C4-2B (cell line): ENCODE measurements around the gene TDRD3.

ENCODE experiments used
- ZFX ChIP-seq: fragments of 450-650 bp; IDR thresholded peaks from 2 replicates; pipeline ENCODE4 v1.6.1; 2017
- TF ChIP-seq, protein P1 (sequence below): fragments of 450-650 bp; conservative IDR thresholded peaks from 2 replicates; pipeline ENCODE4 v1.5.1; 2017; ENCODE audit warnings: mild to moderate bottlenecking

DNA sequence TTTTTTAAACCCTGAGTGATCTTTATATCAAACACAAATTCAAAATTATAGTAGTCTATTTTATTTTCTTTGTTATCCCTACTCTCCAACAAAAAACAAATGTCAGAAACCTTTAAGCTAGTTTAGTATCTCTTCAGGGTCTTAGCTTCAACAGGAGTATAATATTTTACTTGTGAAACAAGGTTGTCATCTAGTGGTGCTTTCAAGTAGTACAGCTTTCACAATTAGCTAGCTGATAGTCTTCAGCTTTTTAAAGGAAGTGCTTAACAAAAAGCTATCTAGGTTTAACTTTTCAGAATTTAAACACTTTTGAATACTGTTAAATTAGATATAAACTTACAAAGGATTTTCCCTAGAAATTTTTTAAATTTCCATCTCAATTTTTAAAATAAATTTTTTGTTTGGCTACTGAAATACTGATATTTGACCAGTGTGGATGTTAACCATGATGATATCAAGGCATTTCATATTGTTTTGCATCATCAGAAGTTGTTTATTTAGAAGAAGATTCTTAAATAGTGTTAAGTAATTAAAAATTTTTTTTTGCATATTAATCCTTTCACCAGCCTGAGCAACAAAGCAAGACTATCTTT lies 34.2 kb downstream of the TDRD3 start:
- TF ChIP-seq, protein P1, sequence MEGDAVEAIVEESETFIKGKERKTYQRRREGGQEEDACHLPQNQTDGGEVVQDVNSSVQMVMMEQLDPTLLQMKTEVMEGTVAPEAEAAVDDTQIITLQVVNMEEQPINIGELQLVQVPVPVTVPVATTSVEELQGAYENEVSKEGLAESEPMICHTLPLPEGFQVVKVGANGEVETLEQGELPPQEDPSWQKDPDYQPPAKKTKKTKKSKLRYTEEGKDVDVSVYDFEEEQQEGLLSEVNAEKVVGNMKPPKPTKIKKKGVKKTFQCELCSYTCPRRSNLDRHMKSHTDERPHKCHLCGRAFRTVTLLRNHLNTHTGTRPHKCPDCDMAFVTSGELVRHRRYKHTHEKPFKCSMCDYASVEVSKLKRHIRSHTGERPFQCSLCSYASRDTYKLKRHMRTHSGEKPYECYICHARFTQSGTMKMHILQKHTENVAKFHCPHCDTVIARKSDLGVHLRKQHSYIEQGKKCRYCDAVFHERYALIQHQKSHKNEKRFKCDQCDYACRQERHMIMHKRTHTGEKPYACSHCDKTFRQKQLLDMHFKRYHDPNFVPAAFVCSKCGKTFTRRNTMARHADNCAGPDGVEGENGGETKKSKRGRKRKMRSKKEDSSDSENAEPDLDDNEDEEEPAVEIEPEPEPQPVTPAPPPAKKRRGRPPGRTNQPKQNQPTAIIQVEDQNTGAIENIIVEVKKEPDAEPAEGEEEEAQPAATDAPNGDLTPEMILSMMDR, result peak; percentile 93
- TF ChIP-seq ZFX, result no peak
